Central memory CD8-positive, alpha-beta T cell (primary cell): ENCODE data around the gene ZNF438.
"Not testable (repeated sequence)": the region's sequence is repeated elsewhere in the genome, so short reads cannot be mapped to it uniquely, and the experiment has no call there.

ENCODE experiments used
- ATAC-seq: fragments of 150-1000 bp; cut with Tn5 transposase; replicated peaks from 2 replicates; pipeline ENCODE4 v1.10.0; 2022; ENCODE audit warnings: mild to moderate bottlenecking, moderate FRiP score, moderate number of reproducible peaks; ENCODE audit not compliant: poor library complexity, severe bottlenecking; ENCODE audit errors: extremely low read depth
- DNase-seq, 2 donors: peaks; one replicate each; pipeline ENCODE4 v3.0.0; 2021; ENCODE audit warnings: low spot score in 2 of 2
- H3K27ac Mint-ChIP-seq: one replicate; pipeline ENCODE4 v1.8.0; 2022; ENCODE audit warnings: low read depth, mild to moderate bottlenecking, moderate library complexity, mixed read lengths
- H3K27me3 Mint-ChIP-seq: one replicate; pipeline ENCODE4 v1.8.0; 2022; ENCODE audit warnings: mixed read lengths
- H3K36me3 Mint-ChIP-seq: one replicate; pipeline ENCODE4 v1.8.0; 2022; ENCODE audit warnings: mild to moderate bottlenecking, moderate library complexity, mixed read lengths; ENCODE audit not compliant: insufficient read depth
- H3K4me1 Mint-ChIP-seq: one replicate; pipeline ENCODE4 v1.8.0; 2022; ENCODE audit warnings: mixed read lengths
- H3K4me3 Mint-ChIP-seq: one replicate; pipeline ENCODE4 v1.8.0; 2022; ENCODE audit warnings: mild to moderate bottlenecking, moderate library complexity, mixed read lengths
- H3K9me3 Mint-ChIP-seq: one replicate; pipeline ENCODE4 v1.8.0; 2022; ENCODE audit warnings: mixed read lengths

The ZNF438 gene

GRCh38 chr10:30986053-30986555 is 45.6 kb downstream of the ZNF438 start:
- H3K4me3 Mint-ChIP-seq, result no peak overlapping the region
- no peak overlapping the region for H3K27ac Mint-ChIP-seq
- H3K4me1 Mint-ChIP-seq, result no peaks in the 10 kb centered on the region
- DNase-seq (no peak), ATAC-seq (no peak)
- no peaks in the 10 kb centered on the region for H3K36me3 Mint-ChIP-seq
- no peaks in the 10 kb centered on the region for H3K27me3 Mint-ChIP-seq
- H3K9me3 Mint-ChIP-seq, result no peaks in the 10 kb centered on the region

DNA sequence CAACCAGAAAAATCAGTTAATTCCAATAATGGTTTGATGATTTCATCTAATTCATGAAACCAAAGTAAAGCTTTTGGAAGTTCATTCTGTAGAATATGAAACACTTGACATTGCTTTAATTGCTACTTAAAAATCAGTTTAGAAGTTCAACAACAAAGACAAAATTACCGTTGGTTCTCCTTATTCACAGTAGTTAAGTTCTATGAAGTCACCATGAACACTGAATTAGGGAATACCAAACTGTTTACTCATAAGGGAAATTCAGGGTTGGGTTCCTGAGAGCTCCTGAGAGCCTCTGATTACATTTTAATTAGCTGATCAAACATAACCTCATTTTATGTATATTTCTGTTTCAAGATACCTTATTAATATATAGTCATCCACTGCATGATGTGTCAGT is 46.2 kb downstream of the ZNF438 start:
- H3K27me3 Mint-ChIP-seq, result no peaks in the 10 kb centered on the region
- DNase-seq, result no peak
- no peaks in the 10 kb centered on the region for H3K36me3 Mint-ChIP-seq
- H3K4me3 Mint-ChIP-seq, result no peak overlapping the region
- no peak overlapping the region for H3K27ac Mint-ChIP-seq
- ATAC-seq, result no peak
- H3K9me3 Mint-ChIP-seq, result no peaks in the 10 kb centered on the region
- no peaks in the 10 kb centered on the region for H3K4me1 Mint-ChIP-seq

GRCh38 chr10:30984563-30985328 is 46.9 kb downstream of the ZNF438 start:
- no peak overlapping the region for H3K27ac Mint-ChIP-seq
- H3K27me3 Mint-ChIP-seq, result no peaks in the 10 kb centered on the region
- H3K4me3 Mint-ChIP-seq, result no peak overlapping the region
- H3K9me3 Mint-ChIP-seq, result no peaks in the 10 kb centered on the region
- DNase-seq (no peak), ATAC-seq (no peak)
- no peaks in the 10 kb centered on the region for H3K36me3 Mint-ChIP-seq
- no peaks in the 10 kb centered on the region for H3K4me1 Mint-ChIP-seq

DNA sequence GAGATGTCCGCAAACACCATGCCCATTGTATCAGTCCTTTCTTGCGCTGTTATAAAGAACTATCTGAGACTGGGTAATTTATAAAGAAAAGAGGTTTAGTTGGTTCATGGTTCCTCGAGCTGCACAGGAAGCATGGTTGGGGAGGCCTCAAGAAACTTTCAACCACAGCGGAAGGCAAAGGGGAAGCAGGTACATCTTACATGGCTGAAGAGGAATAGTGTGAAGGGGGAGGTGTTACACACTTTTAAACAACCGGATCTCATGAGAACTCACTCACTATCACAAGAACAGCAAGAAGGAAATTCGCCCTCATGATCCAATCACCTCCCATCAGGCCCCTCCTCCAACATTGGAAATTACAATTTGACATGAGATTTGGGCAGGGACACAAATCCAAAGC is 48.5 kb downstream of the ZNF438 start:
- not testable (repeated sequence) for DNase-seq, H3K9me3 Mint-ChIP-seq, H3K36me3 Mint-ChIP-seq, H3K4me3 Mint-ChIP-seq, H3K27me3 Mint-ChIP-seq, H3K4me1 Mint-ChIP-seq, ATAC-seq, H3K27ac Mint-ChIP-seq

DNA sequence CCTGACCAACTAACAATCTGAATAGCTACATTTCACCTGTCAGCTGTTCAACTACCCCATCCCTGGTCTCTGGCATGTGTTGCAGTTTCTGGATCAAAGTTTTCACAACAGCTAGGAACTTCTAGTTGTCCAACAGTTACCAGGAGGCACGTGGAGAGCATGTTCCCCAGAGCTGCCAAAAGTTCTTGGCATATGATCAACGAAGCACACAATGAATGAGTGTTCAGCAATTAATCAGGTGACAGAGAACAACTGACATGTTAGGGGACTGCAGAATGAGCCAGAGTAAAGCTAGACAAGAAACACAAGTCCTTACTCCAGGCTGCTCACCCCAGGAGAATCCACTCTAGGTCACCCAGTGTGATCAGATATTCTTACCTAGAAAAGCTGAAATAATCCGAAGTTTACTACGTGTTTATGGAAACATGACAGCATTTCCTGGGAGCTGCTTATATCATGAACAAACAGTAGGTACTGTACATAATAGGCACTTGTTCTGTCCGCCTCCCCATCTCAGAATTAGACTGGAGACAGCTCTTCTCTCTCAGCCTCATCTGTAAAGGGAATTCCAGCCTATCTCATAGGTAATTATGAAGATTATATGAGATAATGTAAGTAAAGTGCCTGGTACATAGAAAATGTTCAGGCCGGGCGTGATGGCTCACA is 50.6 kb downstream of the ZNF438 start:
- H3K36me3 Mint-ChIP-seq, result no peaks in the 10 kb centered on the region
- H3K27ac Mint-ChIP-seq, result no peak overlapping the region
- ATAC-seq, result no peak
- DNase-seq, result no peak
- H3K4me1 Mint-ChIP-seq, result no peaks in the 10 kb centered on the region
- H3K4me3 Mint-ChIP-seq, result no peak overlapping the region
- no peaks in the 10 kb centered on the region for H3K9me3 Mint-ChIP-seq
- H3K27me3 Mint-ChIP-seq, result no peaks in the 10 kb centered on the region

DNA sequence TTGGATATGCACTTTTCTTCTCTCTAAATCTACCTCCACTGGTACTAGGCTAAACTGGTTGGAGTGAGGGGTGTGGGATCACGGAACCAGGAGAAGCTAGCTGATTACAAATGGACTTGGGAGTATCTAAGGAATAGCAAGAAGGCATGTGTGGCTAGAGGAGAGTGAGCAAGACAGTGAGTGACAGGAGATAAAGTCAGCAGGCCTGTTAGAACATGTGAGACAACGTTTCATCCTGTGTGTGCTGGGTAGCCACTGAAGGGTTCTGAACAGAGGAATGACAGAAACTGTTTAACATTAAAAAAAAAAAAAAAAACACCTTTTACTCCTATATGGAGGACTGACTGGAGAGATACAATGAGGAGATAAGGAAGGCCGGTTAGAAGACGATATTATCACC is 51.7 kb downstream of the ZNF438 start:
- ATAC-seq, result no peak
- Mint-ChIP-seq H3K9me3 (no peaks in the 10 kb centered on the region), H3K27ac (no peak overlapping the region)

DNA sequence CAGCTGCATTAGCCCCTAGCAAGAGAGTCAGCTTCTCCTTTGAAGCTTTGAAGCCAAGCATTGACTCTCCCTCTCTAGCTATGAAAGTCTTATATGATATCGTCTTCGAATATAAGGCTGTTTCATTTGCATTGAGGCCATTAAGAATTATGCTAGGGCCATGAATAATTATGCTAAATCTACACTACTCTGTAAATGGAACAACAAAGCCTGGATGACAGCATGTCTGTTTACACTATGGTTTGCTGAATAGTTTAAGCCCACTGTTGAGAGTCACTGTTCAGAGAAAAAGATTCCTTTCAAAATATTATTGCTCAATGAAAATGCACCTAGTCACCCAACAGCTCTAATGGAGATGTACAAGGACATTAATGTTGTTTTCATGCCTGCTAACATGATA is 52.8 kb downstream of the ZNF438 start:
- H3K9me3 Mint-ChIP-seq, result no peaks in the 10 kb centered on the region
- H3K4me3 Mint-ChIP-seq, result no peak overlapping the region
- H3K27me3 Mint-ChIP-seq, result no peaks in the 10 kb centered on the region
- H3K27ac Mint-ChIP-seq, result no peak overlapping the region
- H3K4me1 Mint-ChIP-seq, result no peaks in the 10 kb centered on the region
- DNase-seq (no peak), ATAC-seq (no peak)
- H3K36me3 Mint-ChIP-seq, result no peaks in the 10 kb centered on the region

More for the DNA sequence above, 51.7 kb downstream of the ZNF438 start:
- no peak overlapping the region for H3K4me3 Mint-ChIP-seq
- H3K36me3 Mint-ChIP-seq, result no peaks in the 10 kb centered on the region
- no peaks in the 10 kb centered on the region for H3K4me1 Mint-ChIP-seq
- no peak for DNase-seq
- no peaks in the 10 kb centered on the region for H3K27me3 Mint-ChIP-seq

- DNase-seq, result no peak
These were observed 54.3 kb downstream of the ZNF438 start for GRCh38 chr10:30977385-30977784.

GRCh38 chr10:30974773-30975415 is 56.8 kb downstream of the ZNF438 start:
- Mint-ChIP-seq H3K4me3 (no peak overlapping the region), H3K4me1 (no peaks in the 10 kb centered on the region), H3K27me3 (no peaks in the 10 kb centered on the region), H3K36me3 (no peaks in the 10 kb centered on the region), H3K27ac (no peak overlapping the region), H3K9me3 (no peaks in the 10 kb centered on the region)
- no peak for DNase-seq
- no peak for ATAC-seq

More at GRCh38 chr10:30977385-30977784, 54.3 kb downstream of the ZNF438 start:
- no peak for ATAC-seq
- Mint-ChIP-seq H3K4me3 (no peak overlapping the region), H3K36me3 (no peaks in the 10 kb centered on the region), H3K27ac (no peak overlapping the region), H3K27me3 (no peaks in the 10 kb centered on the region), H3K9me3 (no peaks in the 10 kb centered on the region), H3K4me1 (no peaks in the 10 kb centered on the region)

GRCh38 chr10:30974355-30974754 is 57.3 kb downstream of the ZNF438 start:
- Mint-ChIP-seq H3K27ac (no peak overlapping the region), H3K4me3 (no peak overlapping the region), H3K9me3 (no peaks in the 10 kb centered on the region), H3K36me3 (no peaks in the 10 kb centered on the region), H3K27me3 (no peaks in the 10 kb centered on the region), H3K4me1 (no peaks in the 10 kb centered on the region)
- ATAC-seq (no peak), DNase-seq (no peak)

GRCh38 chr10:30973737-30974136 is 57.9 kb downstream of the ZNF438 start:
- ATAC-seq (no peak), DNase-seq (no peak)
- Mint-ChIP-seq H3K9me3 (no peaks in the 10 kb centered on the region), H3K27ac (no peak overlapping the region), H3K36me3 (no peaks in the 10 kb centered on the region), H3K27me3 (no peaks in the 10 kb centered on the region), H3K4me3 (no peak overlapping the region), H3K4me1 (no peaks in the 10 kb centered on the region)

DNA sequence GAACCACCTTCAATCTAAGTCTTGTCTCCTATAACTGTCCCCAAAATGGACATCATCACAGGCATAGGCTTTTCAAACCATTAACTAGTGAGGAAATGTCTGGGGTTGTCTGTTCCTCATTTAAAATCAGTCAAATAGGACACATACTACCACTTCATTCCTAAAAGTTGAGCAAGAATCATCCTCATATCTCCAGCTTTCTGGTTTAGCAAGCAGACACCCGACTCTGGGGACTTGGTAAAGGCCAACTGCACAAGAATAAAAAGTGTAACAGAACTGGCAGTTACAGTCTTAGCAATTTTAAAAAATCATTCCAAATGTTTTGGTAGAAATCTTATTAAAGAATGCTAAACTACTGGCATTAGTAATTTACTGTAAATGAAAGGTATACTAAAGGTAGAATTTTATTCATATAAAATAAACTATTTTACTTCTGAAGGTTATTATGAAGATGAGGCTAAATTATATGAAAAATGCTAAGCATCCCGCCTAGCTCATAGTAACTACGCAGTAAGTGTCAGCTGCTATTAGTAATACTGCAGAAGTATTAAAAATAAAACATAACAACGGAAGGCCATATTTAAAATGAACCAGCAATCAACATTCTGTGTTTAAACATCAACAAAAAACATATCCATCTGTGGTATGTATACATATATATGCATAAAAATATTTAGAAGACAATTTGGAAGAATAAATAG is 60.8 kb downstream of the ZNF438 start:
- ATAC-seq (no peak), DNase-seq (no peak)
- H3K9me3 Mint-ChIP-seq, result no peaks in the 10 kb centered on the region
- H3K36me3 Mint-ChIP-seq, result no peaks in the 10 kb centered on the region
- no peaks in the 10 kb centered on the region for H3K4me1 Mint-ChIP-seq
- H3K27me3 Mint-ChIP-seq, result no peaks in the 10 kb centered on the region
- no peak overlapping the region for H3K4me3 Mint-ChIP-seq
- H3K27ac Mint-ChIP-seq, result no peak overlapping the region
